ENCODE data around the gene IL13RA1.
"Not testable (repeated sequence)": the region's sequence is repeated elsewhere in the genome, so short reads cannot be mapped to it uniquely, and the experiment has no call there.

Gene IL13RA1

GRCh38 chrX:118772051-118772450 is 44.6 kb downstream of the IL13RA1 start:
- DNase-seq (ENCODE audit: extremely low read depth in 1 of 2, low read depth in 1 of 2) = no peak

- no peak for DNase-seq (ENCODE audit: extremely low read depth in 1 of 2, low read depth in 1 of 2)
Observed at GRCh38 chrX:118773782-118774181, 46.4 kb downstream of the IL13RA1 start.

- no peak for DNase-seq (ENCODE audit: extremely low read depth in 1 of 2, low read depth in 1 of 2)
Observed at GRCh38 chrX:118779581-118779980, 52.2 kb downstream of the IL13RA1 start.

- no peak for DNase-seq (ENCODE audit: extremely low read depth in 1 of 2, low read depth in 1 of 2)
Observed at GRCh38 chrX:118780509-118780908, 53.1 kb downstream of the IL13RA1 start.

GRCh38 chrX:118780911-118781310 is 53.5 kb downstream of the IL13RA1 start:
- DNase-seq (ENCODE audit: extremely low read depth in 1 of 2, low read depth in 1 of 2) = no peak

- DNase-seq (ENCODE audit: extremely low read depth in 1 of 2, low read depth in 1 of 2) = no peak
Observed at GRCh38 chrX:118795528-118796280, 68.3 kb downstream of the IL13RA1 start.

GRCh38 chrX:118802857-118803256 is 75.5 kb downstream of the IL13RA1 start:
- no peak for DNase-seq (ENCODE audit: extremely low read depth in 1 of 2, low read depth in 1 of 2)

- DNase-seq (ENCODE audit: extremely low read depth in 1 of 2, low read depth in 1 of 2) = no peak
Observed at GRCh38 chrX:118807151-118808017, 80.0 kb downstream of the IL13RA1 start.

- not testable (repeated sequence) for DNase-seq (ENCODE audit: extremely low read depth in 1 of 2, low read depth in 1 of 2)
Observed at GRCh38 chrX:118817257-118817656, 89.9 kb downstream of the IL13RA1 start.

GRCh38 chrX:118823263-118824172 is 96.1 kb downstream of the IL13RA1 start, which contains the start of gene ZCCHC12:
Gene ZCCHC12 (plus strand): TSS chrX:118823824. CDS start chrX:118825245, 1,421 bp downstream.
- DNase-seq (ENCODE audit: extremely low read depth in 1 of 2, low read depth in 1 of 2) = peak; percentile 11 to 13

- no peak for DNase-seq (ENCODE audit: extremely low read depth in 1 of 2, low read depth in 1 of 2)
Observed at GRCh38 chrX:118824173-118824730, 96.8 kb downstream of the IL13RA1 start.

- DNase-seq (ENCODE audit: extremely low read depth in 1 of 2, low read depth in 1 of 2) = no peak
Observed at GRCh38 chrX:118825227-118825626, 97.8 kb downstream of the IL13RA1 start.

GRCh38 chrX:118839334-118839958 is 112.0 kb downstream of the IL13RA1 start:
- peak in 1 of 2 donors; percentile 17 for DNase-seq (ENCODE audit: extremely low read depth in 1 of 2, low read depth in 1 of 2)
